OCI-LY3 (cell line): ENCODE results near the gene MRE11.
"Not testable (repeated sequence)": the region's sequence is repeated elsewhere in the genome, so short reads cannot be mapped to it uniquely, and the experiment has no call there.

ENCODE experiments used
- EZH2phosphoT487 ChIP-seq: fragments of 200-600 bp; shearing (Covaris generic); IDR thresholded peaks from 2 replicates; pipeline ENCODE4 v1.6.1; 2018; ENCODE audit warnings: antibody characterized with exemption, mixed run types, low read depth
- TF ChIP-seq, protein P1 (sequence below): fragments of 200-600, 300-600 bp; sonication (generic); IDR thresholded peaks from 2 replicates; pipeline ENCODE4 v1.5.1; 2014; ENCODE audit warnings: antibody characterized with exemption, low read length, low read depth

- TF ChIP-seq, protein P1, sequence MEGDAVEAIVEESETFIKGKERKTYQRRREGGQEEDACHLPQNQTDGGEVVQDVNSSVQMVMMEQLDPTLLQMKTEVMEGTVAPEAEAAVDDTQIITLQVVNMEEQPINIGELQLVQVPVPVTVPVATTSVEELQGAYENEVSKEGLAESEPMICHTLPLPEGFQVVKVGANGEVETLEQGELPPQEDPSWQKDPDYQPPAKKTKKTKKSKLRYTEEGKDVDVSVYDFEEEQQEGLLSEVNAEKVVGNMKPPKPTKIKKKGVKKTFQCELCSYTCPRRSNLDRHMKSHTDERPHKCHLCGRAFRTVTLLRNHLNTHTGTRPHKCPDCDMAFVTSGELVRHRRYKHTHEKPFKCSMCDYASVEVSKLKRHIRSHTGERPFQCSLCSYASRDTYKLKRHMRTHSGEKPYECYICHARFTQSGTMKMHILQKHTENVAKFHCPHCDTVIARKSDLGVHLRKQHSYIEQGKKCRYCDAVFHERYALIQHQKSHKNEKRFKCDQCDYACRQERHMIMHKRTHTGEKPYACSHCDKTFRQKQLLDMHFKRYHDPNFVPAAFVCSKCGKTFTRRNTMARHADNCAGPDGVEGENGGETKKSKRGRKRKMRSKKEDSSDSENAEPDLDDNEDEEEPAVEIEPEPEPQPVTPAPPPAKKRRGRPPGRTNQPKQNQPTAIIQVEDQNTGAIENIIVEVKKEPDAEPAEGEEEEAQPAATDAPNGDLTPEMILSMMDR = not testable (repeated sequence)
- TF ChIP-seq EZH2phosphoT487 = not testable (repeated sequence)
Observed at GRCh38 chr11:94506513-94506912, 12.9 kb upstream of the MRE11 start.
